Measurements from ENCODE around the gene BCL11B. TPM values are rescaled to one million over a fixed set of nuclear protein-coding genes. Genes with fewer than 3 reads are reported as not detected.

BCL11B gene
- total and polyA plus RNA-seq, 4 donors = 0.04 to 0.42 (median 0.16) TPM

DNA sequence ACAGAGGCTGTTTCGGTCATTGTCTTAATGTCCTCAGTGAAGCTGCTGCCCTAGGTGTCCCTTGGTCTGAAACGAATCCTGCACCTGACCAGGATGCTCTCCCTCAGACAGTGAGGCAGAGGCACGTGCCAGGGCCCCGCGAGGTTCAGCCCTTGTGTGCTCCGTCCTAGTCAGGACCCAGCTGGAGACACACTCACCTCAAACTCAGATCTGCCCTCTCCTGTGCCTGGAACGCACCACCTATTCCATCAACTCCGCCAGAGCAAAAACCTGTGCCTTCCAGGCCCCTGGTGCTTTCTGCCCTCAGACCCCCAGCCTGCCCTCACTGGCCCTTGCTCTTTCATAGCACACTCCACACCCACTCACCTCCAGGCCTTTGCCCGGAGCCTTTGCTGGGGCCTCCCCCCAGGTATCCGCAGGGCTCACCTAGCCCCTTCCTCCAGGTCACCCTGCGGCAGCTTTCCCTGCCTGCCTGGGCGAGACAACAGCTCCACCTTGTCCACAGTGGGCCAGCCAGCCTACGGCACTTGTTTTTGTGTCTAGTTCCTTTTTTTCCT lies 150.6 kb downstream of the BCL11B start:
- Histone ChIP-seq H3K27ac (ENCODE audit: low read depth in 1 of 2, low read length in 2 of 2) (no peak overlapping the region), H3K4me3 (ENCODE audit: low read depth in 1 of 3, low read length in 3 of 3) (no peak overlapping the region), H3K36me3 (ENCODE audit: control insufficient read depth in 4 of 4, insufficient read depth in 3 of 4, low read depth in 1 of 4, low read length in 3 of 4) (no peaks in the 10 kb centered on the region), H3K27me3 (ENCODE audit: control insufficient read depth in 4 of 4, insufficient read depth in 4 of 4, low read length in 3 of 4) (peaks cover 0 to 13% (median under 1%) of the 10 kb centered on the region in 4 donors), H3K9ac (ENCODE audit: low read depth in 1 of 2, low read length in 2 of 2) (no peak overlapping the region), H3K9me3 (ENCODE audit: control insufficient read depth in 4 of 4, low read length in 3 of 4) (no peaks in the 10 kb centered on the region), H3K4me1 (ENCODE audit: control insufficient read depth in 4 of 4, insufficient read depth in 4 of 4, low read length in 3 of 4) (no peaks in the 10 kb centered on the region)
- TF ChIP-seq FOXA2 (IDR thresholded peaks at IDR 0.05) (no peak), HNF4A (conservative IDR thresholded peaks at IDR 0.05) (no peak), RAD21 (IDR thresholded peaks at IDR 0.05) (no peak)
- TF ChIP-seq, protein P1, sequence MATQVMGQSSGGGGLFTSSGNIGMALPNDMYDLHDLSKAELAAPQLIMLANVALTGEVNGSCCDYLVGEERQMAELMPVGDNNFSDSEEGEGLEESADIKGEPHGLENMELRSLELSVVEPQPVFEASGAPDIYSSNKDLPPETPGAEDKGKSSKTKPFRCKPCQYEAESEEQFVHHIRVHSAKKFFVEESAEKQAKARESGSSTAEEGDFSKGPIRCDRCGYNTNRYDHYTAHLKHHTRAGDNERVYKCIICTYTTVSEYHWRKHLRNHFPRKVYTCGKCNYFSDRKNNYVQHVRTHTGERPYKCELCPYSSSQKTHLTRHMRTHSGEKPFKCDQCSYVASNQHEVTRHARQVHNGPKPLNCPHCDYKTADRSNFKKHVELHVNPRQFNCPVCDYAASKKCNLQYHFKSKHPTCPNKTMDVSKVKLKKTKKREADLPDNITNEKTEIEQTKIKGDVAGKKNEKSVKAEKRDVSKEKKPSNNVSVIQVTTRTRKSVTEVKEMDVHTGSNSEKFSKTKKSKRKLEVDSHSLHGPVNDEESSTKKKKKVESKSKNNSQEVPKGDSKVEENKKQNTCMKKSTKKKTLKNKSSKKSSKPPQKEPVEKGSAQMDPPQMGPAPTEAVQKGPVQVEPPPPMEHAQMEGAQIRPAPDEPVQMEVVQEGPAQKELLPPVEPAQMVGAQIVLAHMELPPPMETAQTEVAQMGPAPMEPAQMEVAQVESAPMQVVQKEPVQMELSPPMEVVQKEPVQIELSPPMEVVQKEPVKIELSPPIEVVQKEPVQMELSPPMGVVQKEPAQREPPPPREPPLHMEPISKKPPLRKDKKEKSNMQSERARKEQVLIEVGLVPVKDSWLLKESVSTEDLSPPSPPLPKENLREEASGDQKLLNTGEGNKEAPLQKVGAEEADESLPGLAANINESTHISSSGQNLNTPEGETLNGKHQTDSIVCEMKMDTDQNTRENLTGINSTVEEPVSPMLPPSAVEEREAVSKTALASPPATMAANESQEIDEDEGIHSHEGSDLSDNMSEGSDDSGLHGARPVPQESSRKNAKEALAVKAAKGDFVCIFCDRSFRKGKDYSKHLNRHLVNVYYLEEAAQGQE (IDR thresholded peaks at IDR 0.05) = no peak
- no peak for DNase-seq (ENCODE audit: low spot score)
- WGBS = 83% methylated on average over 13 of the region's 13 CpGs

DNA sequence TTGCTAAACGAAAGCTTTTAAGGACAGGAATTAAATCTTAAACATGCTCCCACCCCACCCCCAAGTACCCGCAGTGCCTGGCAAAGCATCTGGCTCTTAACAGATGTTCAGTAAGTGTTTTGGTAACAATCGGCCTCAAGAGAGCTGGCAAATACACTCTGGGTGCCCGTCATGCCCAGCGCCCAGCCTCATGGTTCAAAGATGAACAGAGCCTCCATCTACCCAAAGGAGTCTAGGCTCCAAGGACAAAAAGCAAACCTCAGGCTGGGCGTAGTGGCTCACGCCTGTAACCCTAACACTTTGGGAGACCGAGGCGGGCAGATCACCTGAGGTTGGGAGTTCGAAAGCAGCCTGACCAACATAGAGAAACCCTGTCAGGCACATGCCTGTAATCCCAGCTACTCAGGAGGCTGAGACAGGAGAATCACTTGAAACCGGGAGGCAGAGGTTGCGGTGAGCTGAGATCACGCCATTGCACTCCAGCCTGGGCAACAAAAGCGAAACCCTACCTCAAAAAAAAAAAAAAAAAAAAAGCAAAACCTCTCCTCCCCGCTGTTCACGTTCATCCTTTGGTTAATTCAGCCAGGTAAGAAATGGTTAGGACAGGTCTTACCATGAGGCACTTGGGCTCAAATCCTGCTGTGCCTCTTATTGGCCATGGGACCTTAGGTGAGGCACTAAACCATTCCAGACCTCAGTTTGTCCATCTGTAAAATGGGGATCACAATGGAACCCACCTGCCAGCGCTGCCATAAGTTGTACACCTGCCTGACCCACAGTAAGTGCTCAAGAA lies 151.3 kb downstream of the BCL11B start:
- 78% methylated on average over 17 of the region's 17 CpGs for WGBS
- TF ChIP-seq RAD21 (IDR thresholded peaks at IDR 0.05) (no peak), JUND (IDR thresholded peaks at IDR 0.05) (no peak), NR2F2 (IDR thresholded peaks at IDR 0.05) (no peak), RXRA (IDR thresholded peaks at IDR 0.05) (no peak), GABPA (IDR thresholded peaks at IDR 0.05 in 1 of 2, conservative IDR thresholded peaks at IDR 0.05 in 1 of 2) (no peak), SP1 (IDR thresholded peaks at IDR 0.05) (no peak), HNF4G (IDR thresholded peaks at IDR 0.05) (no peak), FOXA2 (IDR thresholded peaks at IDR 0.05) (no peak), YY1 (IDR thresholded peaks at IDR 0.05) (no peak)
- TF ChIP-seq, protein P2, sequence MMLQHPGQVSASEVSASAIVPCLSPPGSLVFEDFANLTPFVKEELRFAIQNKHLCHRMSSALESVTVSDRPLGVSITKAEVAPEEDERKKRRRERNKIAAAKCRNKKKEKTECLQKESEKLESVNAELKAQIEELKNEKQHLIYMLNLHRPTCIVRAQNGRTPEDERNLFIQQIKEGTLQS (IDR thresholded peaks at IDR 0.05) = no peak
- TF ChIP-seq, protein P3, sequence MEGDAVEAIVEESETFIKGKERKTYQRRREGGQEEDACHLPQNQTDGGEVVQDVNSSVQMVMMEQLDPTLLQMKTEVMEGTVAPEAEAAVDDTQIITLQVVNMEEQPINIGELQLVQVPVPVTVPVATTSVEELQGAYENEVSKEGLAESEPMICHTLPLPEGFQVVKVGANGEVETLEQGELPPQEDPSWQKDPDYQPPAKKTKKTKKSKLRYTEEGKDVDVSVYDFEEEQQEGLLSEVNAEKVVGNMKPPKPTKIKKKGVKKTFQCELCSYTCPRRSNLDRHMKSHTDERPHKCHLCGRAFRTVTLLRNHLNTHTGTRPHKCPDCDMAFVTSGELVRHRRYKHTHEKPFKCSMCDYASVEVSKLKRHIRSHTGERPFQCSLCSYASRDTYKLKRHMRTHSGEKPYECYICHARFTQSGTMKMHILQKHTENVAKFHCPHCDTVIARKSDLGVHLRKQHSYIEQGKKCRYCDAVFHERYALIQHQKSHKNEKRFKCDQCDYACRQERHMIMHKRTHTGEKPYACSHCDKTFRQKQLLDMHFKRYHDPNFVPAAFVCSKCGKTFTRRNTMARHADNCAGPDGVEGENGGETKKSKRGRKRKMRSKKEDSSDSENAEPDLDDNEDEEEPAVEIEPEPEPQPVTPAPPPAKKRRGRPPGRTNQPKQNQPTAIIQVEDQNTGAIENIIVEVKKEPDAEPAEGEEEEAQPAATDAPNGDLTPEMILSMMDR (IDR thresholded peaks at IDR 0.05; ENCODE audit: low read depth, low read length, missing input control) = no peak
- TF ChIP-seq, protein P4, sequence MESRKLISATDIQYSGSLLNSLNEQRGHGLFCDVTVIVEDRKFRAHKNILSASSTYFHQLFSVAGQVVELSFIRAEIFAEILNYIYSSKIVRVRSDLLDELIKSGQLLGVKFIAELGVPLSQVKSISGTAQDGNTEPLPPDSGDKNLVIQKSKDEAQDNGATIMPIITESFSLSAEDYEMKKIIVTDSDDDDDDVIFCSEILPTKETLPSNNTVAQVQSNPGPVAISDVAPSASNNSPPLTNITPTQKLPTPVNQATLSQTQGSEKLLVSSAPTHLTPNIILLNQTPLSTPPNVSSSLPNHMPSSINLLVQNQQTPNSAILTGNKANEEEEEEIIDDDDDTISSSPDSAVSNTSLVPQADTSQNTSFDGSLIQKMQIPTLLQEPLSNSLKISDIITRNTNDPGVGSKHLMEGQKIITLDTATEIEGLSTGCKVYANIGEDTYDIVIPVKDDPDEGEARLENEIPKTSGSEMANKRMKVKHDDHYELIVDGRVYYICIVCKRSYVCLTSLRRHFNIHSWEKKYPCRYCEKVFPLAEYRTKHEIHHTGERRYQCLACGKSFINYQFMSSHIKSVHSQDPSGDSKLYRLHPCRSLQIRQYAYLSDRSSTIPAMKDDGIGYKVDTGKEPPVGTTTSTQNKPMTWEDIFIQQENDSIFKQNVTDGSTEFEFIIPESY (IDR thresholded peaks at IDR 0.05) = no peak
- TF ChIP-seq, protein P5, sequence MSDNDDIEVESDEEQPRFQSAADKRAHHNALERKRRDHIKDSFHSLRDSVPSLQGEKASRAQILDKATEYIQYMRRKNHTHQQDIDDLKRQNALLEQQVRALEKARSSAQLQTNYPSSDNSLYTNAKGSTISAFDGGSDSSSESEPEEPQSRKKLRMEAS (IDR thresholded peaks at IDR 0.05) = no peak
- no peaks in the 10 kb centered on the region for H3K36me3 ChIP-seq (ENCODE audit: control insufficient read depth in 4 of 4, insufficient read depth in 3 of 4, low read depth in 1 of 4, low read length in 3 of 4)
- H3K27me3 ChIP-seq (ENCODE audit: control insufficient read depth in 4 of 4, insufficient read depth in 4 of 4, low read length in 3 of 4) = peaks cover 0 to 13% (median under 1%) of the 10 kb centered on the region in 4 donors
- H3K4me3 ChIP-seq (ENCODE audit: low read depth in 1 of 3, low read length in 3 of 3) = no peak overlapping the region
- no peak overlapping the region for H3K27ac ChIP-seq (ENCODE audit: low read depth in 1 of 2, low read length in 2 of 2)
- no peak for DNase-seq (ENCODE audit: low spot score)
- no peaks in the 10 kb centered on the region for H3K9me3 ChIP-seq (ENCODE audit: control insufficient read depth in 4 of 4, low read length in 3 of 4)
- no peak overlapping the region for H3K9ac ChIP-seq (ENCODE audit: low read depth in 1 of 2, low read length in 2 of 2)
- H3K4me1 ChIP-seq (ENCODE audit: control insufficient read depth in 4 of 4, insufficient read depth in 4 of 4, low read length in 3 of 4) = no peaks in the 10 kb centered on the region

Measured in liver (tissue), 9 donors.